ENCODE measurements around the gene GRIK3. TPM values are rescaled to one million over a fixed set of nuclear protein-coding genes. Genes with fewer than 3 reads are reported as not detected.
"Not testable (repeated sequence)": the region's sequence is repeated elsewhere in the genome, so short reads cannot be mapped to it uniquely, and the experiment has no call there.

Gene GRIK3
- total RNA-seq, 1 donor from 2014 or later: 0.27 TPM

- DNase-seq: no peak
- no peaks in the 10 kb centered on the region for H3K36me3 ChIP-seq
- intact Hi-C loops (cut with DNase I): no loop called here
- ATAC-seq: no peak
- H3K4me3 ChIP-seq: no peak overlapping the region
- no peak overlapping the region for H3K27ac ChIP-seq
- TF ChIP-seq CTCF (IDR thresholded peaks at IDR 0.05): no peak
- H3K9me3 ChIP-seq: no peaks in the 10 kb centered on the region
- H3K4me1 ChIP-seq: no peaks in the 10 kb centered on the region
- peaks cover 9% of the 10 kb centered on the region for H3K27me3 ChIP-seq (ENCODE audit: low read depth)
Measured at GRCh38 chr1:36918604-36919003, 115.7 kb downstream of the GRIK3 start.

- H3K4me1 ChIP-seq; H3K36me3 ChIP-seq; DNase-seq; H3K27me3 ChIP-seq (ENCODE audit: low read depth); ATAC-seq; H3K9me3 ChIP-seq; H3K27ac ChIP-seq; H3K4me3 ChIP-seq; intact Hi-C loops (cut with DNase I): not testable (repeated sequence)
Measured at GRCh38 chr1:36916542-36916941, 117.8 kb downstream of the GRIK3 start.

GRCh38 chr1:36913484-36914060 lies 120.7 kb downstream of the GRIK3 start:
- ATAC-seq (no peak), DNase-seq (no peak)
- no peak for TF ChIP-seq CTCF (IDR thresholded peaks at IDR 0.05)
- no peaks in the 10 kb centered on the region for H3K36me3 ChIP-seq
- H3K27ac ChIP-seq: no peak overlapping the region
- intact Hi-C loops (cut with DNase I): no loop called here
- H3K4me1 ChIP-seq: no peaks in the 10 kb centered on the region
- H3K9me3 ChIP-seq: no peaks in the 10 kb centered on the region
- no peak overlapping the region for H3K4me3 ChIP-seq
- H3K27me3 ChIP-seq (ENCODE audit: low read depth): peaks cover 4% of the 10 kb centered on the region

- intact Hi-C loops (cut with DNase I): no loop called here
- H3K27ac ChIP-seq: no peak overlapping the region
- ATAC-seq (no peak), DNase-seq (no peak)
- H3K27me3 ChIP-seq (ENCODE audit: low read depth): peaks cover 6% of the 10 kb centered on the region
- H3K36me3 ChIP-seq: no peaks in the 10 kb centered on the region
- no peak overlapping the region for H3K4me3 ChIP-seq
- no peak for TF ChIP-seq CTCF (IDR thresholded peaks at IDR 0.05)
- H3K9me3 ChIP-seq: no peaks in the 10 kb centered on the region
- H3K4me1 ChIP-seq: no peaks in the 10 kb centered on the region
Measured at GRCh38 chr1:36913016-36913415, 121.3 kb downstream of the GRIK3 start.

- Histone ChIP-seq H3K36me3 (no peaks in the 10 kb centered on the region), H3K27ac (no peak overlapping the region), H3K9me3 (no peaks in the 10 kb centered on the region), H3K4me3 (no peak overlapping the region), H3K4me1 (no peaks in the 10 kb centered on the region), H3K27me3 (ENCODE audit: low read depth) (peaks cover 11% of the 10 kb centered on the region)
- ATAC-seq: no peak
- no peak for DNase-seq
- intact Hi-C loops (cut with DNase I): no loop called here
- no peak for TF ChIP-seq CTCF (IDR thresholded peaks at IDR 0.05)
Measured at GRCh38 chr1:36912365-36912865, 121.9 kb downstream of the GRIK3 start.

GRCh38 chr1:36911561-36912364 lies 122.6 kb downstream of the GRIK3 start:
- H3K9me3 ChIP-seq: no peaks in the 10 kb centered on the region
- TF ChIP-seq CTCF (IDR thresholded peaks at IDR 0.05): no peak
- H3K36me3 ChIP-seq: no peaks in the 10 kb centered on the region
- no peak overlapping the region for H3K4me3 ChIP-seq
- H3K27ac ChIP-seq: no peak overlapping the region
- no peaks in the 10 kb centered on the region for H3K4me1 ChIP-seq
- no peak for ATAC-seq
- intact Hi-C loops (cut with DNase I): no loop called here
- DNase-seq: no peak
- peaks cover 11% of the 10 kb centered on the region for H3K27me3 ChIP-seq (ENCODE audit: low read depth)

Data from lower lobe of right lung (tissue), 2 donors.